ENCODE results near the gene ADSS1. TPM values are rescaled to one million over a fixed set of nuclear protein-coding genes. Genes with fewer than 3 reads are reported as not detected.

ADSS1 gene
- total and polyA plus RNA-seq, 2 donors (not counting 1 experiment from before 2014, with no cell fraction given) = 2.2 to 3.5 TPM

- Histone ChIP-seq H3K27ac (ENCODE audit: insufficient read depth, low read length) (no peak overlapping the region), H3K36me3 (ENCODE audit: control insufficient read depth, insufficient read depth, low read length) (peaks cover 60% of the 10 kb centered on the region), H3K79me2 (ENCODE audit: control insufficient read depth, insufficient read depth, low read length) (no peaks in the 10 kb centered on the region), H3K9ac (ENCODE audit: insufficient read depth, low read length) (no peak overlapping the region), H3K9me3 (ENCODE audit: control insufficient read depth, insufficient read depth, low read depth, low read length) (no peaks in the 10 kb centered on the region), H4K20me1 (ENCODE audit: control insufficient read depth, extremely low read depth, insufficient read depth, low read length) (no peaks in the 10 kb centered on the region), H3K4me2 (ENCODE audit: extremely low read depth, insufficient read depth, low read length) (no peak overlapping the region), H3K27me3 (ENCODE audit: control insufficient read depth, insufficient read depth, low read length) (no peaks in the 10 kb centered on the region), H3K4me1 (ENCODE audit: control insufficient read depth, extremely low read depth, insufficient read depth, low read length) (no peaks in the 10 kb centered on the region), H3K4me3 (replicated peaks in 1 of 4; ENCODE audit: control extremely low read depth in 1 of 4, insufficient read depth in 1 of 4, low read depth in 3 of 4, low read length in 4 of 4) (no peak overlapping the region), H2AFZ (ENCODE audit: low read length) (no peak overlapping the region)
- TF ChIP-seq CTCF (conservative IDR thresholded peaks at IDR 0.05 in 1 of 2, IDR thresholded peaks at IDR 0.05 in 1 of 2; ENCODE audit: low read depth in 1 of 2, low read length in 2 of 2) (no peak), EZH2 (IDR thresholded peaks at IDR 0.05; ENCODE audit: low read length, missing control alignments) (no peak)
- DNase-seq (ENCODE audit: low read depth in 2 of 2) = no peak
These were observed 8.6 kb upstream of the ADSS1 start for GRCh38 chr14:104715416-104715815.

GRCh38 chr14:104715871-104716270, 8.2 kb upstream of the ADSS1 start:
- Histone ChIP-seq H3K9me3 (ENCODE audit: control insufficient read depth, insufficient read depth, low read depth, low read length) (no peaks in the 10 kb centered on the region), H3K36me3 (ENCODE audit: control insufficient read depth, insufficient read depth, low read length) (peaks cover 56% of the 10 kb centered on the region), H3K27ac (ENCODE audit: insufficient read depth, low read length) (no peak overlapping the region), H3K79me2 (ENCODE audit: control insufficient read depth, insufficient read depth, low read length) (no peaks in the 10 kb centered on the region), H3K4me3 (replicated peaks in 1 of 4; ENCODE audit: control extremely low read depth in 1 of 4, insufficient read depth in 1 of 4, low read depth in 3 of 4, low read length in 4 of 4) (no peak overlapping the region), H4K20me1 (ENCODE audit: control insufficient read depth, extremely low read depth, insufficient read depth, low read length) (no peaks in the 10 kb centered on the region), H3K4me2 (ENCODE audit: extremely low read depth, insufficient read depth, low read length) (no peak overlapping the region), H3K4me1 (ENCODE audit: control insufficient read depth, extremely low read depth, insufficient read depth, low read length) (no peaks in the 10 kb centered on the region), H3K27me3 (ENCODE audit: control insufficient read depth, insufficient read depth, low read length) (no peaks in the 10 kb centered on the region), H2AFZ (ENCODE audit: low read length) (no peak overlapping the region), H3K9ac (ENCODE audit: insufficient read depth, low read length) (no peak overlapping the region)
- DNase-seq (ENCODE audit: low read depth in 2 of 2) = no peak
- TF ChIP-seq CTCF (conservative IDR thresholded peaks at IDR 0.05 in 1 of 2, IDR thresholded peaks at IDR 0.05 in 1 of 2; ENCODE audit: low read depth in 1 of 2, low read length in 2 of 2) (no peak), EZH2 (IDR thresholded peaks at IDR 0.05; ENCODE audit: low read length, missing control alignments) (no peak)

GRCh38 chr14:104717137-104717536, 6.9 kb upstream of the ADSS1 start:
- Histone ChIP-seq H4K20me1 (ENCODE audit: control insufficient read depth, extremely low read depth, insufficient read depth, low read length) (no peaks in the 10 kb centered on the region), H3K79me2 (ENCODE audit: control insufficient read depth, insufficient read depth, low read length) (no peaks in the 10 kb centered on the region), H3K27me3 (ENCODE audit: control insufficient read depth, insufficient read depth, low read length) (no peaks in the 10 kb centered on the region), H3K9me3 (ENCODE audit: control insufficient read depth, insufficient read depth, low read depth, low read length) (no peaks in the 10 kb centered on the region), H3K9ac (ENCODE audit: insufficient read depth, low read length) (no peak overlapping the region), H3K4me2 (ENCODE audit: extremely low read depth, insufficient read depth, low read length) (no peak overlapping the region), H2AFZ (ENCODE audit: low read length) (no peak overlapping the region), H3K27ac (ENCODE audit: insufficient read depth, low read length) (no peak overlapping the region), H3K4me1 (ENCODE audit: control insufficient read depth, extremely low read depth, insufficient read depth, low read length) (peaks cover 8% of the 10 kb centered on the region), H3K36me3 (ENCODE audit: control insufficient read depth, insufficient read depth, low read length) (peaks cover 48% of the 10 kb centered on the region), H3K4me3 (replicated peaks in 1 of 4; ENCODE audit: control extremely low read depth in 1 of 4, insufficient read depth in 1 of 4, low read depth in 3 of 4, low read length in 4 of 4) (no peak overlapping the region)
- no peak for TF ChIP-seq CTCF (conservative IDR thresholded peaks at IDR 0.05 in 1 of 2, IDR thresholded peaks at IDR 0.05 in 1 of 2; ENCODE audit: low read depth in 1 of 2, low read length in 2 of 2)
- no peak for TF ChIP-seq EZH2 (IDR thresholded peaks at IDR 0.05; ENCODE audit: low read length, missing control alignments)
- no peak for DNase-seq (ENCODE audit: low read depth in 2 of 2)

All from fibroblast of lung (primary cell).